Fibroblast of lung (primary cell): ENCODE data around the gene COL24A1. TPM values are rescaled to one million over a fixed set of nuclear protein-coding genes. Genes with fewer than 3 reads are reported as not detected.
A peak's percentile ranks its signal among the peaks of the same experiment; 100 is the strongest.

ENCODE experiments used
- DNase-seq, 2 donors: peaks; one replicate each; pipeline versions ENCODE4 v3.0.0 to v3.0.0-alpha.2; 2010; ENCODE audit warnings: low read depth in 2 of 2
- H2AFZ ChIP-seq: 2 replicates; pipeline ENCODE4 v1.5.1; 2012; ENCODE audit warnings: low read length, control low read depth, inconsistent platforms
- H3K27ac ChIP-seq: 2 replicates; pipeline ENCODE4 v1.5.1; 2011; ENCODE audit warnings: low read length, control low read depth; ENCODE audit not compliant: insufficient read depth
- H3K27me3 ChIP-seq: 2 replicates; pipeline ENCODE4 v1.5.1; 2011; ENCODE audit warnings: mild to moderate bottlenecking, low read length; ENCODE audit not compliant: control insufficient read depth, insufficient read depth
- H3K36me3 ChIP-seq: 2 replicates; pipeline ENCODE4 v1.5.1; 2011; ENCODE audit warnings: low read length; ENCODE audit not compliant: control insufficient read depth, insufficient read depth
- H3K4me1 ChIP-seq: 2 replicates; pipeline ENCODE4 v1.5.1; 2011; ENCODE audit warnings: low read length; ENCODE audit not compliant: control insufficient read depth, insufficient read depth; ENCODE audit errors: extremely low read depth
- H3K4me2 ChIP-seq: 2 replicates; pipeline ENCODE4 v1.5.1; 2011; ENCODE audit warnings: low read length, control low read depth; ENCODE audit not compliant: insufficient read depth; ENCODE audit errors: extremely low read depth
- H3K4me3 ChIP-seq, 4 experiments: fragments of 200-600 bp in 1 of 4; sonication (generic) in 1 of 4; replicated peaks in 1 of 4; 2 replicates each; pipeline ENCODE4 v1.5.1; 2011 to 2016; ENCODE audit warnings: low read length in 4 of 4, low read depth in 3 of 4, mild to moderate bottlenecking in 3 of 4, control low read depth in 2 of 4, inconsistent platforms in 1 of 4, mixed read lengths in 1 of 4; ENCODE audit not compliant: insufficient read depth in 1 of 4; ENCODE audit errors: control extremely low read depth in 1 of 4
- H3K79me2 ChIP-seq: 2 replicates; pipeline ENCODE4 v1.5.1; 2012; ENCODE audit warnings: mild to moderate bottlenecking, low read length, inconsistent platforms; ENCODE audit not compliant: control insufficient read depth, insufficient read depth
- H3K9ac ChIP-seq: 2 replicates; pipeline ENCODE4 v1.5.1; 2011; ENCODE audit warnings: mild to moderate bottlenecking, low read length, control low read depth; ENCODE audit not compliant: insufficient read depth
- H3K9me3 ChIP-seq: 2 replicates; pipeline ENCODE4 v1.5.1; 2012; ENCODE audit warnings: low read depth, low read length; ENCODE audit not compliant: control insufficient read depth, insufficient read depth
- H4K20me1 ChIP-seq: 2 replicates; pipeline ENCODE4 v1.5.1; 2011; ENCODE audit warnings: low read length; ENCODE audit not compliant: control insufficient read depth, insufficient read depth; ENCODE audit errors: extremely low read depth
- CTCF ChIP-seq, 2 donors: IDR thresholded peaks in 1 of 2; conservative IDR thresholded peaks in 1 of 2; 1 replicate in 1 of 2; 2 replicates in 1 of 2; pipeline ENCODE4 v1.5.1; 2011 to 2012; ENCODE audit warnings: low read length in 2 of 2, control low read depth in 1 of 2, inconsistent platforms in 1 of 2, low read depth in 1 of 2, mild to moderate bottlenecking in 1 of 2
- EZH2 ChIP-seq: IDR thresholded peaks from 2 replicates; pipeline ENCODE4 v1.5.1; 2012; ENCODE audit warnings: low read length, control low read depth, mild to moderate bottlenecking; ENCODE audit errors: missing control alignments
- polyA plus RNA-seq, 2 donors: library from polyadenylated mRNA; depleted of rRNA in 1 of 2; stranded (reverse) in 1 of 2; unstranded in 1 of 2; fragments of >200 nt; gene quantifications; 2 replicates each; pipeline ENCODE4 v1.2.1, GENCODE V29; 2011 to 2012; ENCODE audit warnings: missing spikeins in 1 of 2
- total RNA-seq: library from RNA; depleted of rRNA; stranded (reverse); fragments of >200 nt; gene quantifications from 2 replicates; pipeline ENCODE4 v1.2.1, GENCODE V29; 2014

The COL24A1 gene
- total and polyA plus RNA-seq, 2 donors (not counting 1 experiment from before 2014, with no cell fraction given), result 0.31 to 3.3 TPM

GRCh38 chr1:85984636-85985035, 171.9 kb downstream of the COL24A1 start:
- Histone ChIP-seq H4K20me1 (no peaks in the 10 kb centered on the region), H3K4me1 (no peaks in the 10 kb centered on the region), H3K27me3 (no peaks in the 10 kb centered on the region), H3K27ac (no peak overlapping the region), H2AFZ (no peak overlapping the region), H3K9ac (no peak overlapping the region), H3K4me2 (no peak overlapping the region), H3K36me3 (no peaks in the 10 kb centered on the region), H3K79me2 (no peaks in the 10 kb centered on the region), H3K9me3 (no peaks in the 10 kb centered on the region), H3K4me3 (no peak overlapping the region)
- TF ChIP-seq EZH2 (no peak), CTCF (conservative IDR thresholded peaks at IDR 0.05 in 1 of 2, IDR thresholded peaks at IDR 0.05 in 1 of 2; ENCODE audit: low read depth in 1 of 2, low read length in 2 of 2) (no peak)
- no peak for DNase-seq

GRCh38 chr1:85983316-85983715, 173.3 kb downstream of the COL24A1 start:
- peak; percentile 6 to 12 for DNase-seq
- Histone ChIP-seq H2AFZ (no peak overlapping the region), H3K27me3 (no peaks in the 10 kb centered on the region), H3K4me3 (no peak overlapping the region), H3K27ac (no peak overlapping the region), H3K9ac (no peak overlapping the region), H3K4me1 (no peaks in the 10 kb centered on the region), H3K36me3 (no peaks in the 10 kb centered on the region), H3K79me2 (no peaks in the 10 kb centered on the region), H3K4me2 (no peak overlapping the region), H3K9me3 (no peaks in the 10 kb centered on the region), H4K20me1 (no peaks in the 10 kb centered on the region)
- TF ChIP-seq CTCF (conservative IDR thresholded peaks at IDR 0.05 in 1 of 2, IDR thresholded peaks at IDR 0.05 in 1 of 2; ENCODE audit: low read depth in 1 of 2, low read length in 2 of 2) (no peak), EZH2 (no peak)

- Histone ChIP-seq H2AFZ (no peak overlapping the region), H4K20me1 (no peaks in the 10 kb centered on the region)
Observed at GRCh38 chr1:85976516-85977205, 179.9 kb downstream of the COL24A1 start.

More at GRCh38 chr1:85976516-85977205, 179.9 kb downstream of the COL24A1 start:
- Histone ChIP-seq H3K4me3 (no peak overlapping the region), H3K79me2 (no peaks in the 10 kb centered on the region), H3K4me2 (no peak overlapping the region), H3K36me3 (no peaks in the 10 kb centered on the region), H3K9me3 (no peaks in the 10 kb centered on the region), H3K9ac (no peak overlapping the region), H3K27me3 (no peaks in the 10 kb centered on the region), H3K4me1 (no peaks in the 10 kb centered on the region), H3K27ac (no peak overlapping the region)
- no peak for DNase-seq
- no peak for TF ChIP-seq EZH2
- no peak for TF ChIP-seq CTCF (conservative IDR thresholded peaks at IDR 0.05 in 1 of 2, IDR thresholded peaks at IDR 0.05 in 1 of 2; ENCODE audit: low read depth in 1 of 2, low read length in 2 of 2)
